ENCODE measurements around the gene PDIK1L. TPM values are rescaled to one million over a fixed set of nuclear protein-coding genes. Genes with fewer than 3 reads are reported as not detected.

Gene PDIK1L
- total and polyA plus RNA-seq, 9 of the 15 experiments (the other 6 are each of a cell fraction or from before 2014, with no cell fraction given) = 12.8 to 30.2 (median 21.5) TPM

GRCh38 chr1:26122988-26123973 lies 11.7 kb downstream of the PDIK1L start (continued):
- TF ChIP-seq ATF4 (CRISPR knock-in tag; IDR thresholded peaks at IDR 0.05) = 0 out of 2 replicates have a peak, but pooled peaks have one; percentile 4
- TF ChIP-seq ZNF583 (CRISPR knock-in tag; IDR thresholded peaks at IDR 0.05) = peak; percentile 70; the same call in 1 of the 2 replicates
- TF ChIP-seq ILF3 (IDR thresholded peaks at IDR 0.05; ENCODE audit: borderline replicate concordance) = no peak
- TF ChIP-seq JUND (IDR thresholded peaks at IDR 0.05; ENCODE audit: borderline replicate concordance, low read depth, low read length) = peak; percentile 84
- peak; percentile 91 for TF ChIP-seq JUND (tag; IDR thresholded peaks at IDR 0.05; ENCODE audit: borderline replicate concordance, low read depth, low read length)
- peak; percentile 97 for TF ChIP-seq ZNF592 (IDR thresholded peaks at IDR 0.05)
- no peak for TF ChIP-seq ZFP30 (CRISPR knock-in tag; IDR thresholded peaks at IDR 0.05; ENCODE audit: borderline replicate concordance)
- no peak for TF ChIP-seq RBM15 (IDR thresholded peaks at IDR 0.05; ENCODE audit: insufficient read depth, low read length)
- TF ChIP-seq MCM5 (IDR thresholded peaks at IDR 0.05; ENCODE audit: low read depth) = no peak
